CD4-positive, alpha-beta memory T cell (primary cell): Measurements from ENCODE around the gene OTUB2. TPM values are rescaled to one million over a fixed set of nuclear protein-coding genes. Genes with fewer than 3 reads are reported as not detected.

Source experiments
- CTCF ChIA-PET: fragments of 350-600 bp; sonication (Branson Sonifier 250); formaldehyde crosslinking; loops from one replicate; lab custom pipeline; 2021; ENCODE audit warnings: inconsistent platforms; ENCODE audit not compliant: partially characterized antibody; lab: Charles Lee
- POLR2A ChIA-PET: fragments of 350-600 bp; sonication (Branson Sonifier 250); formaldehyde crosslinking; loops from one replicate; lab custom pipeline; 2021; ENCODE audit not compliant: partially characterized antibody; lab: Charles Lee
- DNase-seq, 5 donors: peaks; one replicate each; pipeline versions ENCODE4 v3.0.0 to v3.0.0-alpha.2; 2020 to 2022; ENCODE audit warnings: mixed read lengths in 1 of 5
- H3K27ac ChIP-seq: one replicate; pipeline ENCODE4 v1.7.0; 2013; ENCODE audit warnings: low read depth, low read length
- H3K27me3 ChIP-seq: 2 replicates; pipeline ENCODE4 v1.7.0; 2013; ENCODE audit warnings: mild to moderate bottlenecking, low read length, moderate library complexity; ENCODE audit not compliant: insufficient read depth
- H3K36me3 ChIP-seq: 2 replicates; pipeline ENCODE4 v1.7.0; 2013; ENCODE audit warnings: mild to moderate bottlenecking, low read length, moderate library complexity; ENCODE audit not compliant: insufficient read depth
- H3K4me1 ChIP-seq: 2 replicates; pipeline ENCODE4 v1.7.0; 2013; ENCODE audit warnings: mild to moderate bottlenecking, low read length, moderate library complexity; ENCODE audit not compliant: insufficient read depth
- H3K4me3 ChIP-seq, 2 donors: one replicate each; pipeline ENCODE4 v1.7.0; 2013; ENCODE audit warnings: low read length in 2 of 2, mild to moderate bottlenecking in 1 of 2
- H3K9me3 ChIP-seq, 2 donors: one replicate each; pipeline ENCODE4 v1.7.0; 2013; ENCODE audit warnings: low read length in 2 of 2, control low read depth in 1 of 2; ENCODE audit not compliant: control insufficient read depth in 1 of 2
- H3K27ac Mint-ChIP-seq, 7 donors: one replicate each; pipeline ENCODE4 v1.8.0; 2020 to 2021; ENCODE audit warnings: mixed read lengths in 7 of 7, mild to moderate bottlenecking in 6 of 7, inconsistent platforms in 3 of 7, moderate library complexity in 3 of 7
- H3K27me3 Mint-ChIP-seq, 2 donors: one replicate each; pipeline ENCODE4 v1.8.0; 2020 to 2021; ENCODE audit warnings: mixed read lengths in 2 of 2
- H3K36me3 Mint-ChIP-seq, 2 donors: one replicate each; pipeline ENCODE4 v1.8.0; 2020 to 2021; ENCODE audit warnings: mixed read lengths in 2 of 2, inconsistent platforms in 1 of 2, mild to moderate bottlenecking in 1 of 2
- H3K4me1 Mint-ChIP-seq, 4 donors: one replicate each; pipeline ENCODE4 v1.8.0; 2020 to 2021; ENCODE audit warnings: mixed read lengths in 4 of 4, mild to moderate bottlenecking in 1 of 4
- H3K4me3 Mint-ChIP-seq, 8 donors: one replicate each; pipeline ENCODE4 v1.8.0; 2020 to 2021; ENCODE audit warnings: mixed read lengths in 8 of 8, mild to moderate bottlenecking in 7 of 8, moderate library complexity in 6 of 8, inconsistent platforms in 3 of 8
- H3K9me3 Mint-ChIP-seq, 8 donors: one replicate each; pipeline ENCODE4 v1.8.0; 2020 to 2021; ENCODE audit warnings: mixed read lengths in 8 of 8, mild to moderate bottlenecking in 5 of 8, inconsistent platforms in 3 of 8, moderate library complexity in 1 of 8
- intact Hi-C: fragments of 100-400 bp; cut with micrococcal nuclease; formaldehyde crosslinking; loops from one replicate; pipeline ENCODE4 v1.15.1; 2023
- polyA plus RNA-seq, 2 donors: library from polyadenylated mRNA; unstranded; fragments of 300-500 nt; fragmentation: Illumina TruSeq; gene quantifications; one replicate each; pipeline ENCODE4 v1.2.3, GENCODE V29; 2021
- total RNA-seq, 2 experiments: library from RNA; stranded (reverse); gene quantifications; one replicate each; pipeline ENCODE4 v1.2.3, GENCODE V29; 2021

The OTUB2 gene
- total RNA-seq (under 1 TPM; 0.42 to 0.67 TPM), polyA plus RNA-seq (1 to 10 TPM in 1 of 2 donors, under 1 TPM in 1; 0.19 to 1.1 TPM)

DNA sequence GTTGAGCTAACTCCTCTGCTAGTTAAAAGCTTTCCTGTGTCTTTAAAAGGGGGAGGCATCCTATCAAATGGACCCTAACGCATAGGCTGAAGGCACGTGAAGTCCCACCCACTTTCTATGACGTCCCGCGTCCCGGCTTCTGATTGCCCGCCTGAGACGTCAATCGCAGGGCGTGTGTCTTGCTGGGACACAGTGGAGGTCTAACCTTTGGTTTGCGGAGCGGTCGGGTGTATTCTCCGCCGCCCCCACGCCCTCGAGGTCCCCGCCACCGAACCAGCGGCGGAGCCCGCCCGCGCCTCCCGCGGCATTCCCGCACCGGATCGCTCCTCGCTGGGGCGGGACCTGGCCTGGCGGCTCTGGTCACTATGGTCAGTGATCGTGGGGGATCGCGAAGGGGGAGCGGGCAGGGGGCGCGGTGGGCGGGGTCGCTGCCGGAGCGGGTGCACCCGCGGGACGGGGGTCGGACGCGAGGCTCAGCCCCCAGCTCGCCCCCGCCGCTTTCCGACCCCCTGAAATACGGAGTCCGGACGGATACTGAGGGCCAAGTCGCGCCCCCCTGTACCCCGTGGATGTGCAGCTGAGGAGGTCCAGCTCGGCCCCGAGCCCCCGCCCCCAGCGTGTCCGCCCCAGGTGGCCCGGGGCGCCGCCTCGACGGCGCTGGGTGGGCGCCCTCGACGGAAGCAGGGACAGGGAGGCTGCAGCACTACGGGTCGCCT is at the start of gene OTUB2:
TSS of gene OTUB2 (plus strand) at position 168 of the 716 bp plus-strand sequence. CDS start at position 366, 198 bp downstream.
- peaks cover 30 to 55% (median 42%) of the 10 kb centered on the region in 4 donors for H3K4me1 Mint-ChIP-seq
- H3K27ac ChIP-seq: peak within 1 kb of the TSS; percentile 13

DNA sequence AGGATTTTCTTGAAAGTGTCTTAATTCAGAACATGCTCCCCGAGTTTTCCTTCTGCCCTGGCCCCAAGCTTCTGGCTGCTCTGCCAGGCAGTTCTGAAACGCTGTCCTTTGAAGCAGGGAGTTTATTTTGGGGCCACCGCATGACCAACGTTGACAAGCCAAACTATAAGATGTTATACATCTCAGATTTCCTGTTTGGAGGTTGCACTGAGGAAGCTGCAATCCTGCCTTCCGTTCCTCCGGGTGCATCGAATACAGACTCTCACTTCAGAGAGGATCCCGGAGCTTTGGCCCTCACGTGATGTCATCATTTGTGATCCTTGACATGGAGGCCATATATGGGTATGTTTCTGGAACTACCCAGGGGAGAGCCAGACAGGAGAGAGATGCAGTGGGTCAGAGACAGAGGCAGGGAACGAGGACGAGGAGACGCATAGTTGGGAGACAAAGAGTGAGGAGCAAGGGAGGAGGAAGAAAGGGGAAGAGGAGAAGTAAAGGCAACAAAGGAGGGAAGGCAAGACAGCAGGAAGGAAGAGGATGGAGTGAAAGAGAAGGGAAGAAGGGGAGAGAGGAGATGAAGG is 49.6 kb upstream of the OTUB2 start, which contains the start of gene ASB2:
TSS of gene ASB2 (minus strand) at position 94 of the 581 bp plus-strand sequence. CDS start 12,031 bp downstream, outside the sequence.
- H3K4me1 Mint-ChIP-seq: peaks cover 47 to 75% (median 61%) of the 10 kb centered on the region in 4 donors
- no peaks in the 10 kb centered on the region for H3K27me3 ChIP-seq

More for the DNA sequence above, at the start of gene OTUB2:
- Histone ChIP-seq H3K4me3 (peak within 1 kb of the TSS in 1 of 2 donors; percentile 56), H3K36me3 (no peaks in the 10 kb centered on the region), H3K9me3 (no peaks in the 10 kb centered on the region), H3K27me3 (no peaks in the 10 kb centered on the region), H3K4me1 (peaks cover 45% of the 10 kb centered on the region)
- intact Hi-C loops: loop anchor here (2.0 kb wide), 2 partner anchors 54 to 56 kb away; partner anchors contain the start of genes DDX24 and IFI27L1
- Mint-ChIP-seq H3K9me3 (no peaks in the 10 kb centered on the region), H3K27me3 (no peaks in the 10 kb centered on the region), H3K4me3 (peak within 1 kb of the TSS; percentile 81 to 88 (median 84)), H3K27ac (peak within 1 kb of the TSS in 6 of 7 donors; percentile 42 to 89 (median 74)), H3K36me3 (no peaks in the 10 kb centered on the region)
- POLR2A ChIA-PET: interaction anchor here (0.7 to 4.2 kb wide), 12 partner anchors 10 to 148 kb away, joined by 3 to 17 read pairs (median 6); partner anchors contain the start of genes DDX24 and IFI27L1
- DNase-seq: peak; percentile 96 to 97 (median 97)
- CTCF ChIA-PET: interaction anchor here (0.8 to 4.2 kb wide), 8 partner anchors 10 to 117 kb away, joined by 3 to 29 read pairs (median 3); no protein-coding TSS in a partner anchor

DNA sequence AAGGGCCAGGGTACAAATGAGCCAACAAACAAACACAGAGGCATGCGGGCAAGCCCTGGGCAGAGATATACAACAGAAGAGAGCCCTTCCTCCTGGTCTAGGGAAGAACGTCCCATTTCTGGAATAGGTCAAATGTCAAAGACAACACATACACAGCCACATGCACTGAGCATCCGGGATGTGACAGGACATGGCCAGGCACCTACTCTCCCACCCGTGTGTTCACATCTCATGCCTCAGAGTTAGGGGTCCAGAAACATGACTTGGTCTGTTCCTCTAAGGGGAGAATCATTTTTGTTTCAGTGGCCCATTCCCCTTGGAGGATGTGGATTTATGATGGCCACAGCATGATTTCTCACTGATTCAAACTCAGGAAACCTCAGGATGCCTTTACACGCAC is 49.0 kb upstream of the OTUB2 start:
- H3K27me3 Mint-ChIP-seq: no peaks in the 10 kb centered on the region
- peaks cover 6 to 7% of the 10 kb centered on the region in 2 donors for H3K36me3 Mint-ChIP-seq
- H3K27ac Mint-ChIP-seq: peak overlapping the region in 4 of 7 donors; percentile 0 to 96 (median 68)
- CTCF ChIA-PET: interaction anchor here (1.4 to 39.2 kb wide), 4 partner anchors 9 to 159 kb away, joined by 3 to 1377 read pairs (median 4); no protein-coding TSS in a partner anchor
- H3K27me3 ChIP-seq: no peaks in the 10 kb centered on the region
- H3K9me3 Mint-ChIP-seq: peaks cover 3 to 22% (median 14%) of the 10 kb centered on the region in 8 donors
- DNase-seq: no peak
- H3K9me3 ChIP-seq: peaks cover 3 to 10% of the 10 kb centered on the region in 2 donors
- H3K4me1 Mint-ChIP-seq: peaks cover 42 to 70% (median 56%) of the 10 kb centered on the region in 4 donors
- H3K36me3 ChIP-seq: no peaks in the 10 kb centered on the region
- intact Hi-C loops: no loop called here
- H3K27ac ChIP-seq: no peak overlapping the region
- peak overlapping the region in 1 of 2 donors; percentile 5 for H3K4me3 ChIP-seq
- POLR2A ChIA-PET: interaction anchor here (1.5 to 18.4 kb wide), 5 partner anchors 18 to 38 kb away, joined by 5 to 469 read pairs (median 8); partner anchors contain the start of gene CCDC197
- H3K4me1 ChIP-seq: peaks cover 69% of the 10 kb centered on the region
- peak overlapping the region in 5 of 8 donors; percentile 2 to 84 (median 80) for H3K4me3 Mint-ChIP-seq

More for the DNA sequence above, 49.6 kb upstream of the OTUB2 start, which contains the start of gene ASB2:
- peaks cover 73% of the 10 kb centered on the region for H3K4me1 ChIP-seq
- H3K9me3 ChIP-seq: peaks cover 3 to 10% of the 10 kb centered on the region in 2 donors
- intact Hi-C loops: no loop called here
- H3K4me3 ChIP-seq: peak within 1 kb of the TSS; percentile 30 to 53
- Mint-ChIP-seq H3K27ac (peak within 1 kb of the TSS; percentile 5 to 96 (median 68)), H3K9me3 (peaks cover 3 to 22% (median 14%) of the 10 kb centered on the region in 8 donors), H3K4me3 (peak within 1 kb of the TSS; percentile 58 to 84 (median 76)), H3K27me3 (no peaks in the 10 kb centered on the region), H3K36me3 (peaks cover 6 to 7% of the 10 kb centered on the region in 2 donors)
- no peaks in the 10 kb centered on the region for H3K36me3 ChIP-seq
- peak within 1 kb of the TSS; percentile 10 for H3K27ac ChIP-seq
- peak in 1 of 5 donors; percentile 30 for DNase-seq
- CTCF ChIA-PET: interaction anchor here (1.1 to 39.2 kb wide), 5 partner anchors 9 to 27 kb away, joined by 3 to 1377 read pairs (median 3); no protein-coding TSS in a partner anchor
- POLR2A ChIA-PET: interaction anchor here (0.7 to 18.4 kb wide), 3 partner anchors 18 to 37 kb away, joined by 4 to 469 read pairs (median 33); no protein-coding TSS in a partner anchor

DNA sequence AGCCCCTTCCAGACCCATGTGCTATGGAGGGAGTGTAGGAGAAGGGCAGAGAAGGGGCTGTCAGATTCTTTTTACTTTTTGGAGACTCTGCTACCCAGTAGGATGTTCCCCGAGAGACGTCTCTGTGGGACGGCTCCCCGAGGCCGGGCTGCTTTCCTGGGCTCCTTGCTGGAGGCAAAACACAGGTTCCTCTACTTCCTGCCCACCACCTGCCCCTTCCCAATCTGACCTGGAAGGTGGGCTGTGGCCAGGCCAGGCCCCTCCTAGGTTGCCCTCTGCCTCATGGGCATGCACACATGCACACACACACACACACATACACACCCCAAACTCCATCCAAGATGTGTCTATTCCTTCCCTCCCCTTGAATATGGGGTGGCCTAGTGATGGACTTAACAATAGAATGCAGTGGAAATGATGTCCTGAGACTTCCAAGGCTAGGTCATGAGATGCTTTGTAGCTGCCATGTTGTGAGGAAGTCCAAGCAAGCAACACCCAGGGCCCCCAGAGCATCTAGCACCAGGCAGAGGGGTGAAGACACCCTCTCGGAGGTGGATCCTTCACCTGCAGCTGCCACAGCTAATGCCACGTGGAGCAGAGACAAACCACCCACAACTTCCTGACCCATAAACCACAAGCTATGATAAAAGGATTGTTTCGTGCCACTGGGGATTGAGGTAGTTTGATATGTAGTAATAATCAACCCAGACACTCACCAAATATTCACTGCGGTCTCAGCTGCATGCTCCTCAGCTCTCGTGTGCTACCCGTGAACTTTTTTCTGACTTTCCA is 48.2 kb upstream of the OTUB2 start:
- H3K27ac Mint-ChIP-seq: peak overlapping the region; percentile 84 to 96 (median 88)
- DNase-seq: peak; percentile 86 to 89 (median 87)

DNA sequence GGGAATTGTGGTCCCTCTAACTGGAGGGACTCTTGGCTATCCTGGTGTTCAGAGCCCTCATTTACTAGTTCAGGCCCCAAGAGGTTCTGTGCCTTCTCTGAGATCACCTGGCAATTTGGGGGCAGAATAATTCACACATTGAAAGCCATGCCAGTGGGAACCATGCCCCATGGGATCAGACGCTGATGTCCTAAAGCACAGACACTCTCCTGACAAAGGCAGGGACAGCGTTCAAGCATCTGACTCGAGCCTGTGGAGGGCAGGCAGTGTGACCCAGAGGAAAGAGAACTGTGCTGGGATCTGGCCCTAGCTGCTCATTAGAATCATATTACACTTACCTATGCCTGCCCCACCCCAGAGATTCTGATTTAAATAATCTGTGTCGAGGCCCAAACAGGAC is 47.4 kb upstream of the OTUB2 start:
- H3K9me3 ChIP-seq: peaks cover 3 to 10% of the 10 kb centered on the region in 2 donors
- H3K27ac Mint-ChIP-seq: peak overlapping the region; percentile 84 to 96 (median 88)
- no peaks in the 10 kb centered on the region for H3K36me3 ChIP-seq
- peaks cover 3 to 22% (median 14%) of the 10 kb centered on the region in 8 donors for H3K9me3 Mint-ChIP-seq
- peaks cover 40 to 64% (median 49%) of the 10 kb centered on the region in 4 donors for H3K4me1 Mint-ChIP-seq
- no peaks in the 10 kb centered on the region for H3K27me3 Mint-ChIP-seq
- no peak overlapping the region for H3K4me3 ChIP-seq
- no peaks in the 10 kb centered on the region for H3K27me3 ChIP-seq
- H3K36me3 Mint-ChIP-seq: peaks cover 6 to 7% of the 10 kb centered on the region in 2 donors
- intact Hi-C loops: loop anchor here (1.0 to 2.0 kb wide), 4 partner anchors 15 to 23 kb away; no protein-coding TSS in a partner anchor
- peaks cover 67% of the 10 kb centered on the region for H3K4me1 ChIP-seq
- POLR2A ChIA-PET: interaction anchor here (0.8 to 18.4 kb wide), 20 partner anchors 8 to 103 kb away, joined by 3 to 469 read pairs (median 4); partner anchors contain the start of genes CCDC197, DDX24, IFI27L1 and OTUB2
- peak overlapping the region in 5 of 8 donors; percentile 16 to 71 (median 60) for H3K4me3 Mint-ChIP-seq
- no peak for DNase-seq
- CTCF ChIA-PET: interaction anchor here (1.0 to 39.2 kb wide), 11 partner anchors 8 to 157 kb away, joined by 3 to 1377 read pairs (median 6); partner anchors contain the start of gene CCDC197
- H3K27ac ChIP-seq: no peak overlapping the region

More for the DNA sequence above, 48.2 kb upstream of the OTUB2 start:
- Histone ChIP-seq H3K4me1 (peaks cover 67% of the 10 kb centered on the region), H3K9me3 (peaks cover 3 to 10% of the 10 kb centered on the region in 2 donors), H3K36me3 (no peaks in the 10 kb centered on the region), H3K27me3 (no peaks in the 10 kb centered on the region), H3K4me3 (peak overlapping the region in 1 of 2 donors; percentile 5), H3K27ac (peak overlapping the region; percentile 3)
- intact Hi-C loops: loop anchor here (1.0 to 2.0 kb wide), 4 partner anchors 15 to 23 kb away; no protein-coding TSS in a partner anchor
- Mint-ChIP-seq H3K4me3 (peak overlapping the region in 7 of 8 donors; percentile 10 to 71 (median 42)), H3K4me1 (peaks cover 40 to 64% (median 52%) of the 10 kb centered on the region in 4 donors), H3K36me3 (peaks cover 6 to 7% of the 10 kb centered on the region in 2 donors), H3K9me3 (peaks cover 3 to 22% (median 14%) of the 10 kb centered on the region in 8 donors), H3K27me3 (no peaks in the 10 kb centered on the region)
- ChIA-PET POLR2A (interaction anchor here (0.8 to 18.4 kb wide), 20 partner anchors 8 to 103 kb away, joined by 3 to 469 read pairs (median 4); partner anchors contain the start of genes CCDC197, DDX24, IFI27L1 and OTUB2), CTCF (interaction anchor here (0.8 to 39.2 kb wide), 13 partner anchors 7 to 158 kb away, joined by 3 to 1377 read pairs (median 6); partner anchors contain the start of gene CCDC197)
